Neuronal stem cell (in vitro differentiated cells): Measurements from ENCODE around the gene C1QL1.

Experiments
- DNase-seq: peaks from one replicate; pipeline ENCODE4 v3.0.0-alpha.2; 2013; ENCODE audit warnings: low spot score
- H2AFZ ChIP-seq: one replicate; pipeline ENCODE4 v1.6.1; 2013; ENCODE audit warnings: mild to moderate bottlenecking, low read length, inconsistent platforms
- H2AK5ac ChIP-seq: 2 replicates; pipeline ENCODE4 v1.6.1; 2013; ENCODE audit warnings: low read depth, mild to moderate bottlenecking, inconsistent platforms, low read length, moderate library complexity, mixed read lengths
- H2BK120ac ChIP-seq: 2 replicates; pipeline ENCODE4 v1.6.1; 2013; ENCODE audit warnings: low read depth, mild to moderate bottlenecking, inconsistent platforms, low read length, moderate library complexity, mixed read lengths
- H2BK12ac ChIP-seq: one replicate; pipeline ENCODE4 v1.6.1; 2013; ENCODE audit warnings: low read length, inconsistent platforms
- H2BK15ac ChIP-seq: 2 replicates; pipeline ENCODE4 v1.6.1; 2013; ENCODE audit warnings: mild to moderate bottlenecking, low read length, inconsistent platforms, mixed read lengths
- H2BK5ac ChIP-seq: one replicate; pipeline ENCODE4 v1.6.1; 2013; ENCODE audit warnings: inconsistent platforms, mild to moderate bottlenecking, low read length, moderate library complexity
- H3K14ac ChIP-seq: one replicate; pipeline ENCODE4 v1.6.1; 2013; ENCODE audit warnings: low read length, inconsistent platforms
- H3K18ac ChIP-seq: 2 replicates; pipeline ENCODE4 v1.6.1; 2013; ENCODE audit warnings: low read length, inconsistent platforms
- H3K23ac ChIP-seq: 2 replicates; pipeline ENCODE4 v1.6.1; 2013; ENCODE audit warnings: low read depth, mild to moderate bottlenecking, mixed read lengths, low read length, inconsistent platforms; ENCODE audit not compliant: poor library complexity
- H3K27ac ChIP-seq: replicated peaks from 3 replicates; pipeline ENCODE4 v1.5.1; 2013; ENCODE audit warnings: low read length, inconsistent platforms
- H3K27me3 ChIP-seq, 3 experiments: 2 replicates each; pipeline ENCODE4 v1.6.1; 2013; ENCODE audit warnings: low read length in 3 of 3, mild to moderate bottlenecking in 2 of 3, inconsistent platforms in 1 of 3, low read depth in 1 of 3, mixed read lengths in 1 of 3, moderate library complexity in 1 of 3; ENCODE audit not compliant: control insufficient read depth in 3 of 3, insufficient read depth in 3 of 3
- H3K36me3 ChIP-seq, 2 donors: replicated peaks in 1 of 2; 2 replicates each; pipeline ENCODE4 v1.6.1; 2013; ENCODE audit warnings: low read length in 2 of 2; ENCODE audit not compliant: control insufficient read depth in 2 of 2, insufficient read depth in 2 of 2
- H3K4ac ChIP-seq: 2 replicates; pipeline ENCODE4 v1.6.1; 2013; ENCODE audit warnings: inconsistent platforms, mild to moderate bottlenecking, low read length, moderate library complexity
- H3K4me1 ChIP-seq, 2 donors: 1 replicate in 1 of 2; 2 replicates in 1 of 2; pipeline ENCODE4 v1.6.1; 2013; ENCODE audit warnings: low read length in 2 of 2, low read depth in 1 of 2; ENCODE audit not compliant: control insufficient read depth in 2 of 2, insufficient read depth in 1 of 2
- H3K4me2 ChIP-seq: one replicate; pipeline ENCODE4 v1.6.1; 2013; ENCODE audit warnings: mild to moderate bottlenecking, low read length, inconsistent platforms; ENCODE audit not compliant: insufficient read depth, poor library complexity, severe bottlenecking
- H3K4me3 ChIP-seq, 2 donors: 2 replicates each; pipeline ENCODE4 v1.5.1; 2013; ENCODE audit warnings: low read length in 2 of 2, mild to moderate bottlenecking in 2 of 2, inconsistent platforms in 1 of 2, moderate library complexity in 1 of 2
- H3K79me1 ChIP-seq: one replicate; pipeline ENCODE4 v1.6.1; 2013; ENCODE audit warnings: low read depth, mild to moderate bottlenecking, inconsistent platforms, low read length, moderate library complexity
- H3K9ac ChIP-seq: one replicate; pipeline ENCODE4 v1.6.1; 2013; ENCODE audit warnings: mild to moderate bottlenecking, low read depth, low read length, inconsistent platforms; ENCODE audit not compliant: poor library complexity
- H3K9me3 ChIP-seq, 2 donors: replicated peaks in 1 of 2; 2 replicates each; pipeline versions ENCODE3 to v1.6.1; 2013; ENCODE audit warnings: low read length in 2 of 2, mild to moderate bottlenecking in 2 of 2, inconsistent platforms in 1 of 2, low read depth in 1 of 2, mixed read lengths in 1 of 2, moderate library complexity in 1 of 2; ENCODE audit not compliant: control insufficient read depth in 2 of 2, insufficient read depth in 1 of 2
- H4K8ac ChIP-seq: one replicate; pipeline ENCODE4 v1.6.1; 2013; ENCODE audit warnings: low read depth, mild to moderate bottlenecking, inconsistent platforms, low read length, moderate library complexity
- H4K91ac ChIP-seq: one replicate; pipeline ENCODE4 v1.6.1; 2013; ENCODE audit warnings: low read length, low read depth, mild to moderate bottlenecking, inconsistent platforms; ENCODE audit not compliant: poor library complexity
- WGBS, 2 donors: extraction: QIAGEN DNeasy Blood & Tissue Kit; methylation state at CpG; one replicate each; pipeline ENCODE4 v1.1.7; 2013; ENCODE audit warnings: missing lambda C conversion rate in 2 of 2, mixed read lengths in 1 of 2; ENCODE audit not compliant: insufficient read length in 2 of 2, insufficient replicate concordance in 1 of 2; ENCODE audit errors: extremely low coverage in 2 of 2; 5-methylcytosine and 5-hydroxymethylcytosine counted together

C1QL1 gene

GRCh38 chr17:44933824-44934744 lies 34.0 kb downstream of the C1QL1 start:
- no peak overlapping the region for H3K14ac ChIP-seq
- no peak overlapping the region for H3K23ac ChIP-seq
- H3K27ac ChIP-seq, result no peak overlapping the region
- H4K8ac ChIP-seq, result no peak overlapping the region
- H2BK120ac ChIP-seq, result no peak overlapping the region
- H3K9me3 ChIP-seq, result peaks cover 0 to 7% of the 10 kb centered on the region in 2 donors
- no peak overlapping the region for H3K4me2 ChIP-seq
- H3K4me3 ChIP-seq, result no peak overlapping the region
- no peak overlapping the region for H2AK5ac ChIP-seq
- no peaks in the 10 kb centered on the region for H3K4me1 ChIP-seq
- no peak overlapping the region for H2AFZ ChIP-seq
- no CpG with 5 or more reads among the region's 34 CpGs for WGBS, 2 donors
- H3K27me3 ChIP-seq, result no peaks in the 10 kb centered on the region
- peaks cover 10% of the 10 kb centered on the region for H3K79me1 ChIP-seq
- H2BK12ac ChIP-seq, result no peak overlapping the region
- no peak overlapping the region for H2BK15ac ChIP-seq
- DNase-seq, result no peak
- no peak overlapping the region for H2BK5ac ChIP-seq
- H3K9ac ChIP-seq, result no peak overlapping the region
- H3K36me3 ChIP-seq, result peaks cover 64 to 91% of the 10 kb centered on the region in 2 donors
- no peak overlapping the region for H3K4ac ChIP-seq
- no peak overlapping the region for H3K18ac ChIP-seq
- H4K91ac ChIP-seq, result no peak overlapping the region

- H4K8ac ChIP-seq, result no peak overlapping the region
- H2BK5ac ChIP-seq, result no peak overlapping the region
- H3K18ac ChIP-seq, result no peak overlapping the region
- H3K36me3 ChIP-seq, result peaks cover 74 to 95% of the 10 kb centered on the region in 2 donors
- no peak overlapping the region for H3K4me3 ChIP-seq
- no peaks in the 10 kb centered on the region for H3K4me1 ChIP-seq
- H3K79me1 ChIP-seq, result peaks cover 10% of the 10 kb centered on the region
- H3K23ac ChIP-seq, result no peak overlapping the region
- no peak overlapping the region for H2AFZ ChIP-seq
- peak overlapping the region; percentile 67 for H3K9ac ChIP-seq
- H2AK5ac ChIP-seq, result no peak overlapping the region
- H2BK12ac ChIP-seq, result no peak overlapping the region
- no peak overlapping the region for H2BK120ac ChIP-seq
- DNase-seq, result no peak
- no peak overlapping the region for H3K14ac ChIP-seq
- H2BK15ac ChIP-seq, result no peak overlapping the region
- no CpG with 5 or more reads among the region's 6 CpGs for WGBS, 2 donors
- H3K4ac ChIP-seq, result no peak overlapping the region
- no peak overlapping the region for H3K4me2 ChIP-seq
- H3K27ac ChIP-seq, result no peak overlapping the region
- no peaks in the 10 kb centered on the region for H3K9me3 ChIP-seq
- H3K27me3 ChIP-seq, result no peaks in the 10 kb centered on the region
- no peak overlapping the region for H4K91ac ChIP-seq
Measured at GRCh38 chr17:44932787-44933097, 35.4 kb downstream of the C1QL1 start.

- no peak overlapping the region for H2BK12ac ChIP-seq
- no peak overlapping the region for H4K8ac ChIP-seq
- no peak for DNase-seq
- no peak overlapping the region for H3K9ac ChIP-seq
- no peaks in the 10 kb centered on the region for H3K9me3 ChIP-seq
- H3K18ac ChIP-seq, result no peak overlapping the region
- H2BK120ac ChIP-seq, result no peak overlapping the region
- H3K36me3 ChIP-seq, result peaks cover 79 to 95% of the 10 kb centered on the region in 2 donors
- H2AK5ac ChIP-seq, result no peak overlapping the region
- H2AFZ ChIP-seq, result no peak overlapping the region
- H2BK15ac ChIP-seq, result no peak overlapping the region
- H2BK5ac ChIP-seq, result no peak overlapping the region
- no peak overlapping the region for H3K4me2 ChIP-seq
- no peak overlapping the region for H3K4me3 ChIP-seq
- H3K79me1 ChIP-seq, result peaks cover 10% of the 10 kb centered on the region
- no peak overlapping the region for H4K91ac ChIP-seq
- peak overlapping the region; percentile 53 for H3K4ac ChIP-seq
- no peak overlapping the region for H3K23ac ChIP-seq
- no peaks in the 10 kb centered on the region for H3K4me1 ChIP-seq
- no peaks in the 10 kb centered on the region for H3K27me3 ChIP-seq
- WGBS, 2 donors, result no CpG with 5 or more reads among the region's 8 CpGs
- H3K27ac ChIP-seq, result no peak overlapping the region
- H3K14ac ChIP-seq, result no peak overlapping the region
Measured at GRCh38 chr17:44932096-44932786, 35.9 kb downstream of the C1QL1 start.

- Histone ChIP-seq H3K79me1 (peaks cover 10% of the 10 kb centered on the region), H2BK5ac (peak overlapping the region; percentile 58)
- WGBS, 2 donors, result no CpG with 5 or more reads among the region's 5 CpGs
Measured at GRCh38 chr17:44931376-44931775, 36.7 kb downstream of the C1QL1 start.

More at GRCh38 chr17:44931376-44931775, 36.7 kb downstream of the C1QL1 start:
- Histone ChIP-seq H3K9me3 (no peaks in the 10 kb centered on the region), H3K36me3 (peaks cover 88 to 99% of the 10 kb centered on the region in 2 donors), H2AFZ (no peak overlapping the region), H3K4ac (no peak overlapping the region), H3K4me2 (no peak overlapping the region), H3K23ac (peak overlapping the region; percentile 36), H3K27me3 (no peaks in the 10 kb centered on the region), H2AK5ac (no peak overlapping the region), H3K14ac (no peak overlapping the region), H2BK12ac (no peak overlapping the region), H3K4me3 (no peak overlapping the region), H3K27ac (no peak overlapping the region), H2BK120ac (no peak overlapping the region), H4K91ac (no peak overlapping the region), H2BK15ac (no peak overlapping the region), H3K4me1 (no peaks in the 10 kb centered on the region), H3K18ac (no peak overlapping the region), H4K8ac (peak overlapping the region; percentile 9), H3K9ac (no peak overlapping the region)
- DNase-seq, result no peak
